H1 (cell line): ENCODE results near the gene PTGES. TPM values are rescaled to one million over a fixed set of nuclear protein-coding genes. Genes with fewer than 3 reads are reported as not detected.

Experiments
- CTCF ChIA-PET: fragments of 300-600 bp; sonication (Branson Sonifier 250); formaldehyde crosslinking; loops from one replicate; lab custom pipeline; 2021; ENCODE audit not compliant: partially characterized antibody; lab: Charles Lee
- POLR2A ChIA-PET: fragments of 300-600 bp; sonication (Branson Sonifier 250); formaldehyde crosslinking; loops from one replicate; lab custom pipeline; 2021; ENCODE audit warnings: inconsistent platforms; ENCODE audit not compliant: partially characterized antibody; lab: Charles Lee
- DNase-seq, 2 experiments: peaks; one replicate each; pipeline versions ENCODE4 v3.0.0 to v3.0.0-alpha.2; 2010 to 2022; ENCODE audit warnings: low spot score in 2 of 2, low read depth in 1 of 2, mixed read lengths in 1 of 2
- FAIRE-seq: peaks from 2 replicates; lab custom pipeline; 2011; peaks lifted over from hg19 to GRCh38; lab: Jason Lieb, UNC
- H2AFZ ChIP-seq: 2 replicates; pipeline ENCODE4 v1.8.1; 2012; ENCODE audit warnings: low read length, inconsistent platforms
- H2AK5ac ChIP-seq: 2 replicates; pipeline ENCODE4 v1.6.1; 2013; ENCODE audit warnings: low read depth, low read length
- H2BK120ac ChIP-seq: replicated peaks from 2 replicates; pipeline ENCODE3; 2013; ENCODE audit warnings: low read depth, low read length, inconsistent platforms
- H2BK12ac ChIP-seq: 2 replicates; pipeline ENCODE4 v1.6.1; 2013; ENCODE audit warnings: low read depth, low read length
- H2BK15ac ChIP-seq: 2 replicates; pipeline ENCODE4 v1.6.1; 2013; ENCODE audit warnings: low read length
- H2BK20ac ChIP-seq: 2 replicates; pipeline ENCODE4 v1.6.1; 2013; ENCODE audit warnings: low read length
- H2BK5ac ChIP-seq: 2 replicates; pipeline ENCODE4 v1.6.1; 2013; ENCODE audit warnings: low read depth, low read length
- H3K14ac ChIP-seq: 2 replicates; pipeline ENCODE4 v1.6.1; 2013; ENCODE audit warnings: inconsistent platforms; ENCODE audit not compliant: insufficient read length
- H3K18ac ChIP-seq: 2 replicates; pipeline ENCODE4 v1.6.1; 2013; ENCODE audit warnings: low read length; ENCODE audit errors: extremely low read depth
- H3K23ac ChIP-seq: 2 replicates; pipeline ENCODE4 v1.6.1; 2013; ENCODE audit warnings: inconsistent platforms; ENCODE audit not compliant: insufficient read length
- H3K23me2 ChIP-seq: 2 replicates; pipeline ENCODE4 v1.6.1; 2013; ENCODE audit warnings: low read depth, low read length
- H3K27ac ChIP-seq: 2 replicates; pipeline ENCODE4 v1.6.1; 2011; ENCODE audit warnings: low read depth, low read length, inconsistent platforms
- H3K27me3 ChIP-seq, 4 experiments: replicated peaks in 1 of 4; 1 replicate in 1 of 4; 2 replicates in 3 of 4; pipeline versions ENCODE4 v1.6.1 to v1.8.1; 2011 to 2013; ENCODE audit warnings: low read length in 3 of 4, mild to moderate bottlenecking in 3 of 4, inconsistent platforms in 2 of 4, mixed read lengths in 2 of 4, moderate library complexity in 1 of 4; ENCODE audit not compliant: control insufficient read depth in 3 of 4, insufficient read depth in 3 of 4; ENCODE audit errors: extremely low read depth in 1 of 4
- H3K36me3 ChIP-seq, 4 experiments: 2 replicates each; pipeline versions ENCODE4 v1.6.1 to v1.8.1; 2011 to 2013; ENCODE audit warnings: mild to moderate bottlenecking in 4 of 4, low read length in 3 of 4, moderate library complexity in 2 of 4, control low read depth in 1 of 4, inconsistent platforms in 1 of 4; ENCODE audit not compliant: insufficient read depth in 4 of 4, control insufficient read depth in 2 of 4
- H3K4ac ChIP-seq: replicated peaks from 2 replicates; pipeline ENCODE3; 2013; ENCODE audit warnings: low read length, low read depth, mixed read lengths, inconsistent platforms; ENCODE audit not compliant: insufficient read length
- H3K4me1 ChIP-seq, 4 experiments: replicated peaks in 1 of 4; 1 replicate in 1 of 4; 2 replicates in 3 of 4; pipeline versions ENCODE4 v1.6.1 to v1.8.1; 2011 to 2013; ENCODE audit warnings: low read length in 3 of 4, inconsistent platforms in 2 of 4, mixed read lengths in 1 of 4; ENCODE audit not compliant: insufficient read depth in 4 of 4, control insufficient read depth in 3 of 4
- H3K4me2 ChIP-seq, 2 experiments: 2 replicates each; pipeline versions ENCODE4 v1.6.1 to v1.8.1; 2011 to 2013; ENCODE audit warnings: low read depth in 2 of 2, low read length in 2 of 2, control low read depth in 1 of 2, inconsistent platforms in 1 of 2, mild to moderate bottlenecking in 1 of 2; ENCODE audit not compliant: insufficient read depth in 1 of 2
- H3K4me3 ChIP-seq, 4 experiments: fragments of 200-600, 300-600 bp in 1 of 4; sonication (generic), shearing (Covaris generic), sonication (Bioruptor Twin) in 1 of 4; 2 replicates each; pipeline versions ENCODE4 v1.5.1 to v1.8.1; 2011 to 2016; ENCODE audit warnings: low read length in 4 of 4, low read depth in 3 of 4, control low read depth in 2 of 4, inconsistent platforms in 2 of 4, mild to moderate bottlenecking in 2 of 4, mixed read lengths in 1 of 4, moderate library complexity in 1 of 4; ENCODE audit not compliant: insufficient read depth in 2 of 4; ENCODE audit errors: extremely low read depth in 1 of 4
- H3K56ac ChIP-seq: replicated peaks from 2 replicates; pipeline ENCODE3; 2013; ENCODE audit warnings: low read depth, mild to moderate bottlenecking, mixed read lengths, low read length, inconsistent platforms; ENCODE audit not compliant: insufficient read length
- H3K79me1 ChIP-seq: 2 replicates; pipeline ENCODE4 v1.6.1; 2013; ENCODE audit warnings: low read depth, low read length, control low read depth
- H3K79me2 ChIP-seq, 2 experiments: 2 replicates each; pipeline versions ENCODE4 v1.6.1 to v1.8.1; 2012 to 2013; ENCODE audit warnings: low read length in 2 of 2, mild to moderate bottlenecking in 2 of 2, inconsistent platforms in 1 of 2; ENCODE audit not compliant: insufficient read depth in 2 of 2, control insufficient read depth in 1 of 2
- H3K9ac ChIP-seq, 4 experiments: replicated peaks in 1 of 4; 1 replicate in 1 of 4; 2 replicates in 3 of 4; pipeline versions ENCODE4 v1.6.1 to v1.8.1; 2011 to 2013; ENCODE audit warnings: low read depth in 3 of 4, low read length in 3 of 4, control low read depth in 2 of 4, mild to moderate bottlenecking in 2 of 4, moderate library complexity in 2 of 4, inconsistent platforms in 1 of 4; ENCODE audit errors: extremely low read depth in 1 of 4
- H3K9me3 ChIP-seq, 2 experiments: 2 replicates each; pipeline versions ENCODE4 v1.6.1 to v1.8.1; 2012 to 2013; ENCODE audit warnings: mild to moderate bottlenecking in 2 of 2, moderate library complexity in 2 of 2, control low read depth in 1 of 2, inconsistent platforms in 1 of 2, low read depth in 1 of 2, low read length in 1 of 2, mixed read lengths in 1 of 2; ENCODE audit not compliant: insufficient read depth in 2 of 2
- H4K20me1 ChIP-seq, 2 experiments: replicated peaks in 1 of 2; 2 replicates each; pipeline versions ENCODE3 to v1.8.1; 2011 to 2013; ENCODE audit warnings: inconsistent platforms in 2 of 2, low read length in 2 of 2, mild to moderate bottlenecking in 1 of 2; ENCODE audit not compliant: insufficient read depth in 2 of 2, control insufficient read depth in 1 of 2
- H4K5ac ChIP-seq: 2 replicates; pipeline ENCODE4 v1.6.1; 2013; ENCODE audit warnings: low read length, low read depth, mixed read lengths, inconsistent platforms; ENCODE audit not compliant: insufficient read length
- H4K8ac ChIP-seq: 2 replicates; pipeline ENCODE4 v1.8.0; 2013; ENCODE audit warnings: mild to moderate bottlenecking, moderate library complexity, low read length, inconsistent platforms; ENCODE audit not compliant: insufficient read depth; ENCODE audit errors: extremely low read depth
- H4K91ac ChIP-seq: replicated peaks from 2 replicates; pipeline ENCODE3; 2013; ENCODE audit warnings: low read length, mixed read lengths, inconsistent platforms; ENCODE audit not compliant: insufficient read length
- RBBP5 ChIP-seq: IDR thresholded peaks from 2 replicates; pipeline ENCODE4 v1.7.1; 2012; ENCODE audit warnings: low read depth, mild to moderate bottlenecking, inconsistent platforms, low read length, moderate library complexity, borderline replicate concordance
- WGBS, 2 experiments: shearing (Covaris generic) in 1 of 2; methylation state at CpG; one replicate each; pipeline versions ENCODE4 v1.1.6 to v1.1.7; 2013 to 2015; ENCODE audit warnings: low lambda C conversion rate in 2 of 2, mixed read lengths in 2 of 2, inconsistent platforms in 1 of 2, low coverage in 1 of 2, missing lambda C conversion rate in 1 of 2; ENCODE audit not compliant: insufficient replicate concordance in 2 of 2, insufficient coverage in 1 of 2, insufficient read length in 1 of 2; ENCODE audit errors: extremely low coverage in 1 of 2, missing lambda C conversion rate in 1 of 2; 5-methylcytosine and 5-hydroxymethylcytosine counted together
- polyA plus RNA-seq, 7 experiments: library from polyadenylated mRNA; depleted of rRNA in 3 of 7; stranded (reverse) in 5 of 7; unstranded in 2 of 7; fragments of >200 nt in 5 of 7; fragments of 200-250 nt in 2 of 7; gene quantifications; 1 replicate in 5 of 7; 2 replicates in 1 of 7; 4 replicates in 1 of 7; pipeline versions ENCODE4 v1.2.1 to v1.2.3, GENCODE V29; 2011 to 2013; ENCODE audit warnings: missing spikeins in 2 of 7, mixed read lengths in 2 of 7
- total RNA-seq: library from RNA; stranded (reverse); fragmentation: NEBNext Ultra II Directional; extraction: Animal tissue kit (Norgen Biotek cat#: 25700); gene quantifications from 2 replicates; pipeline ENCODE4 v1.2.1, GENCODE V29; 2021

Gene PTGES
- total and polyA plus RNA-seq, 2 of the 8 experiments (the other 6 are each of a cell fraction or from before 2014, with no cell fraction given), result 3.2 to 5.1 TPM

- Histone ChIP-seq H3K14ac (no peak overlapping the region), H3K79me2 (no peaks in the 10 kb centered on the region), H4K8ac (no peak overlapping the region), H3K27me3 (no peaks in the 10 kb centered on the region), H4K91ac (no peak overlapping the region), H3K27ac (no peak overlapping the region), H2BK20ac (no peak overlapping the region), H3K9ac (no peak overlapping the region), H2AK5ac (no peak overlapping the region), H2BK15ac (no peak overlapping the region), H2BK12ac (no peak overlapping the region), H3K23ac (no peak overlapping the region), H2AFZ (no peak overlapping the region), H3K79me1 (no peaks in the 10 kb centered on the region), H3K56ac (no peak overlapping the region), H4K5ac (no peak overlapping the region), H3K4ac (no peak overlapping the region), H3K4me2 (no peak overlapping the region), H4K20me1 (no peaks in the 10 kb centered on the region), H3K18ac (no peak overlapping the region), H3K36me3 (no peaks in the 10 kb centered on the region), H2BK120ac (no peak overlapping the region), H3K23me2 (no peaks in the 10 kb centered on the region), H3K9me3 (no peaks in the 10 kb centered on the region), H3K4me3 (no peak overlapping the region), H3K4me1 (peaks cover 0 to 3% (median 0%) of the 10 kb centered on the region in 4 experiments; a peak in 2 of 7 replicates), H2BK5ac (no peak overlapping the region)
- CTCF ChIA-PET, result interaction anchor here (1.0 to 12.8 kb wide), 13 partner anchors 8 to 138 kb away, joined by 3 to 250 read pairs (median 9); no protein-coding TSS in a partner anchor
- DNase-seq (no peak), FAIRE-seq (no peak)
- 90% methylated on average over 8 of the region's 8 CpGs; no CpG with 5 or more reads in 1 of the 2 experiments for WGBS, 2 experiments
- no peak for TF ChIP-seq RBBP5
- POLR2A ChIA-PET, result interaction anchor here (0.7 kb wide), 1 partner anchor 55 kb away, joined by 3 read pairs; no protein-coding TSS in a partner anchor
Measured at GRCh38 chr9:129781131-129781530, 28.3 kb upstream of the PTGES start.
